K562 (cell line): Measurements from ENCODE around the gene ZKSCAN1.

Experiments
- CGGBP1 ChIP-seq: fragments of 250-450 bp; sonication (Bioruptor Pico); IDR thresholded peaks from 2 replicates; pipeline ENCODE4 v1.9.0; 2021; ENCODE audit warnings: mild to moderate bottlenecking
- CTCF ChIP-seq, 3 experiments: IDR thresholded peaks in 2 of 3; conservative IDR thresholded peaks in 1 of 3; 2 replicates each; pipeline ENCODE4 v1.5.1; 2011 to 2012; ENCODE audit warnings: low read length in 3 of 3, mild to moderate bottlenecking in 3 of 3, control low read depth in 2 of 3, improper control_type of control experiment in 1 of 3, inconsistent platforms in 1 of 3, low read depth in 1 of 3, mixed read lengths in 1 of 3, moderate library complexity in 1 of 3; ENCODE audit not compliant: insufficient read depth in 2 of 3
- EZH2 ChIP-seq: IDR thresholded peaks from 2 replicates; pipeline ENCODE4 v1.6.1; 2012; ENCODE audit warnings: low read depth, mild to moderate bottlenecking, inconsistent platforms, low read length, borderline replicate concordance
- NR3C1 ChIP-seq: sonication (generic); formaldehyde crosslinking; IDR thresholded peaks from 2 replicates; pipeline ENCODE4 v1.8.1; 2022; ENCODE audit warnings: missing genetic modification reagents
- PRDM10 ChIP-seq: fragments of 450-650 bp; IDR thresholded peaks from 2 replicates; pipeline ENCODE4 v1.6.1; 2018; ENCODE audit not compliant: partially characterized antibody
- RBBP5 ChIP-seq: fragments of 200-600 bp; sonication (generic); IDR thresholded peaks from 2 replicates; pipeline ENCODE4 v1.6.1; 2012; ENCODE audit warnings: borderline replicate concordance, mild to moderate bottlenecking, low read length, control low read depth, inconsistent platforms; ENCODE audit not compliant: insufficient read depth, poor library complexity, severe bottlenecking
- TAF1 ChIP-seq: IDR thresholded peaks from 2 replicates; pipeline ENCODE4 v1.6.1; 2011; ENCODE audit warnings: mild to moderate bottlenecking, low read length, moderate library complexity; ENCODE audit not compliant: insufficient read depth, control insufficient read depth, severe bottlenecking; ENCODE audit errors: extremely low read depth
- TFAM ChIP-seq: fragments of 250-450 bp; sonication (Bioruptor Pico); conservative IDR thresholded peaks from 2 replicates; pipeline ENCODE4 v1.5.0; 2021; ENCODE audit warnings: mild to moderate bottlenecking, moderate library complexity
- THAP7 ChIP-seq: fragments of 250-450 bp; sonication (Bioruptor Pico); IDR thresholded peaks from 2 replicates; pipeline ENCODE4 v1.5.0; 2021
- ZBTB33 ChIP-seq: sonication (generic); formaldehyde crosslinking; IDR thresholded peaks from 2 replicates; pipeline ENCODE4 v1.8.1; 2023; ENCODE audit warnings: mild to moderate bottlenecking, missing genetic modification reagents
- ZNF239 ChIP-seq: fragments of 250-450 bp; sonication (Bioruptor Pico); IDR thresholded peaks from 2 replicates; pipeline ENCODE4 v1.4.0; 2020; ENCODE audit warnings: mild to moderate bottlenecking
- ZNF311 ChIP-seq: fragments of 250-450 bp; sonication (Bioruptor Pico); IDR thresholded peaks from 2 replicates; pipeline ENCODE4 v1.4.0; 2020; ENCODE audit warnings: mild to moderate bottlenecking, moderate library complexity
- ZNF766 ChIP-seq: fragments of 200-800 bp; sonication (Bioruptor generic); conservative IDR thresholded peaks from 2 replicates; pipeline ENCODE4 v1.6.1; 2016; ENCODE audit warnings: missing genetic modification characterization, missing compliant biosample characterization

- TF ChIP-seq ZNF766 (CRISPR knock-in tag) (no peak), ZNF239 (CRISPR knock-in tag) (no peak), EZH2 (no peak), CTCF (IDR thresholded peaks at IDR 0.05 in 2 of 3, conservative IDR thresholded peaks at IDR 0.05 in 1 of 3; ENCODE audit: insufficient read depth in 2 of 3, low read depth in 1 of 3, low read length in 3 of 3) (no peak), THAP7 (CRISPR knock-in tag) (no peak), ZBTB33 (no peak), PRDM10 (no peak), RBBP5 (no peak), CGGBP1 (CRISPR knock-in tag) (no peak), TAF1 (no peak), ZNF311 (no peak), NR3C1 (CRISPR knock-in tag) (no peak), TFAM (CRISPR knock-in tag) (no peak)
Measured at GRCh38 chr7:99994819-99995218, 20.6 kb upstream of the ZKSCAN1 start.
